H9 (cell line): ENCODE data around the gene FOXI1. TPM values are rescaled to one million over a fixed set of nuclear protein-coding genes. Genes with fewer than 3 reads are reported as not detected.

Experiments used
- DNase-seq: peaks from one replicate; pipeline ENCODE4 v3.0.0-alpha.2; 2017
- H2AFZ ChIP-seq: one replicate; pipeline ENCODE4 v1.6.1; 2013; ENCODE audit warnings: mild to moderate bottlenecking, low read length, control low read depth, moderate library complexity
- H2AK5ac ChIP-seq: 2 replicates; pipeline ENCODE4 v1.6.1; 2013; ENCODE audit warnings: low read length, control low read depth, mixed read lengths; ENCODE audit not compliant: insufficient read length
- H2BK120ac ChIP-seq: one replicate; pipeline ENCODE4 v1.6.1; 2013; ENCODE audit warnings: low read depth, mild to moderate bottlenecking, low read length, control low read depth, inconsistent platforms; ENCODE audit not compliant: poor library complexity, severe bottlenecking
- H2BK12ac ChIP-seq: 2 replicates; pipeline ENCODE4 v1.6.1; 2013; ENCODE audit warnings: low read length, control low read depth, mixed read lengths, low read depth; ENCODE audit not compliant: insufficient read length
- H2BK15ac ChIP-seq: 2 replicates; pipeline ENCODE4 v1.6.1; 2013; ENCODE audit warnings: low read depth, low read length, control low read depth
- H2BK20ac ChIP-seq: one replicate; pipeline ENCODE4 v1.6.1; 2013; ENCODE audit warnings: low read depth, mild to moderate bottlenecking, low read length, control low read depth, inconsistent platforms; ENCODE audit not compliant: poor library complexity, severe bottlenecking
- H2BK5ac ChIP-seq: 2 replicates; pipeline ENCODE4 v1.6.1; 2013; ENCODE audit warnings: low read length, control low read depth, mixed read lengths; ENCODE audit not compliant: insufficient read length
- H3K14ac ChIP-seq: 2 replicates; pipeline ENCODE4 v1.6.1; 2013; ENCODE audit warnings: low read length, control low read depth; ENCODE audit not compliant: insufficient read depth
- H3K18ac ChIP-seq: 2 replicates; pipeline ENCODE4 v1.6.1; 2013; ENCODE audit warnings: low read depth, mild to moderate bottlenecking, mixed read lengths, low read length, control low read depth; ENCODE audit not compliant: insufficient read length
- H3K23ac ChIP-seq: 2 replicates; pipeline ENCODE4 v1.6.1; 2013; ENCODE audit warnings: low read length, control low read depth, mixed read lengths, low read depth; ENCODE audit not compliant: insufficient read length
- H3K23me2 ChIP-seq: 2 replicates; pipeline ENCODE4 v1.6.1; 2013; ENCODE audit warnings: low read depth, mild to moderate bottlenecking, mixed read lengths, low read length, control low read depth; ENCODE audit not compliant: insufficient read length, poor library complexity, severe bottlenecking
- H3K27ac ChIP-seq: 2 replicates; pipeline ENCODE4 v1.5.1; 2013; ENCODE audit warnings: low read length, control low read depth, mixed read lengths, low read depth; ENCODE audit not compliant: insufficient read length
- H3K27me3 ChIP-seq: 2 replicates; pipeline ENCODE4 v1.6.1; 2013; ENCODE audit warnings: low read length, control low read depth, inconsistent platforms; ENCODE audit not compliant: insufficient read depth
- H3K4ac ChIP-seq: 2 replicates; pipeline ENCODE4 v1.6.1; 2013; ENCODE audit warnings: low read depth, mild to moderate bottlenecking, control low read depth, inconsistent platforms, low read length, moderate library complexity
- H3K4me1 ChIP-seq: 2 replicates; pipeline ENCODE4 v1.6.1; 2013; ENCODE audit warnings: low read length, control low read depth, inconsistent platforms; ENCODE audit not compliant: insufficient read depth
- H3K4me2 ChIP-seq: 2 replicates; pipeline ENCODE4 v1.6.1; 2013; ENCODE audit warnings: low read length, control low read depth, mixed read lengths; ENCODE audit not compliant: insufficient read length, insufficient read depth
- H3K56ac ChIP-seq: 2 replicates; pipeline ENCODE4 v1.6.1; 2013; ENCODE audit warnings: low read depth, mild to moderate bottlenecking, mixed read lengths, low read length, control low read depth; ENCODE audit not compliant: insufficient read length
- H3K79me1 ChIP-seq: 2 replicates; pipeline ENCODE4 v1.6.1; 2013; ENCODE audit warnings: low read depth, mild to moderate bottlenecking, moderate library complexity, low read length, control low read depth, inconsistent platforms; ENCODE audit not compliant: insufficient read depth, poor library complexity, severe bottlenecking
- H3K79me2 ChIP-seq: 2 replicates; pipeline ENCODE4 v1.6.1; 2013; ENCODE audit warnings: low read length, control low read depth, inconsistent platforms; ENCODE audit not compliant: insufficient read depth
- H3K9ac ChIP-seq: 2 replicates; pipeline ENCODE4 v1.6.1; 2013; ENCODE audit warnings: low read length, control low read depth, mixed read lengths; ENCODE audit not compliant: insufficient read length; ENCODE audit errors: extremely low read depth
- H3K9me3 ChIP-seq: one replicate; pipeline ENCODE4 v1.6.1; 2013; ENCODE audit warnings: low read depth, low read length, inconsistent platforms; ENCODE audit not compliant: control insufficient read depth
- H3T11ph ChIP-seq: one replicate; pipeline ENCODE4 v1.6.1; 2013; ENCODE audit warnings: mild to moderate bottlenecking, low read length, control low read depth, inconsistent platforms
- H4K20me1 ChIP-seq: one replicate; pipeline ENCODE4 v1.6.1; 2013; ENCODE audit not compliant: control insufficient read depth, insufficient read length, insufficient read depth
- H4K5ac ChIP-seq: 2 replicates; pipeline ENCODE4 v1.6.1; 2013; ENCODE audit warnings: low read depth, mild to moderate bottlenecking, mixed read lengths, low read length, control low read depth; ENCODE audit not compliant: insufficient read length
- H4K8ac ChIP-seq: replicated peaks from 2 replicates; pipeline ENCODE4 v1.6.1; 2013; ENCODE audit warnings: low read length, control low read depth, mixed read lengths, low read depth; ENCODE audit not compliant: insufficient read length
- H4K91ac ChIP-seq: 2 replicates; pipeline ENCODE4 v1.6.1; 2013; ENCODE audit warnings: low read depth, mild to moderate bottlenecking, moderate library complexity, mixed read lengths, low read length, control low read depth; ENCODE audit not compliant: insufficient read length
- H3K27ac Mint-ChIP-seq, 3 experiments: 2 replicates in 2 of 3; 3 replicates in 1 of 3; pipeline ENCODE4 v1.8.0; 2020 to 2021; ENCODE audit warnings: mixed read lengths in 3 of 3, mild to moderate bottlenecking in 1 of 3, moderate library complexity in 1 of 3
- H3K27me3 Mint-ChIP-seq: 2 replicates; pipeline ENCODE4 v1.8.0; 2021; ENCODE audit warnings: low read depth, mild to moderate bottlenecking, moderate library complexity, mixed read lengths
- H3K36me3 Mint-ChIP-seq, 3 experiments: 2 replicates in 2 of 3; 3 replicates in 1 of 3; pipeline ENCODE4 v1.8.0; 2020 to 2021; ENCODE audit warnings: low read depth in 3 of 3, mixed read lengths in 3 of 3; ENCODE audit not compliant: insufficient read depth in 1 of 3
- H3K4me1 Mint-ChIP-seq, 2 experiments: 2 replicates each; pipeline ENCODE4 v1.8.0; 2020; ENCODE audit warnings: mixed read lengths in 2 of 2
- H3K4me3 Mint-ChIP-seq, 2 experiments: 2 replicates in 1 of 2; 3 replicates in 1 of 2; pipeline ENCODE4 v1.8.0; 2020 to 2021; ENCODE audit warnings: mild to moderate bottlenecking in 2 of 2, mixed read lengths in 2 of 2, moderate library complexity in 1 of 2
- H3K9me3 Mint-ChIP-seq, 2 experiments: 2 replicates in 1 of 2; 3 replicates in 1 of 2; pipeline ENCODE4 v1.8.0; 2020; ENCODE audit warnings: mild to moderate bottlenecking in 2 of 2, mixed read lengths in 2 of 2, moderate library complexity in 1 of 2
- CTCF ChIP-seq: fragments of 200-600 bp; sonication (generic); conservative IDR thresholded peaks from 3 replicates; pipeline ENCODE4 v1.8.0; 2021; ENCODE audit warnings: antibody characterized with exemption, mild to moderate bottlenecking
- WGBS: extraction: QIAGEN DNeasy Blood & Tissue Kit; methylation state at CpG from one replicate; pipeline ENCODE4 v1.1.7; 2013; ENCODE audit warnings: missing lambda C conversion rate, low lambda C conversion rate, mixed read lengths; ENCODE audit not compliant: insufficient read length; ENCODE audit errors: extremely low coverage; 5-methylcytosine and 5-hydroxymethylcytosine counted together
- total RNA-seq: library from RNA; stranded (reverse); gene quantifications from 2 replicates; pipeline ENCODE4 v1.2.1, GENCODE V29; 2021

FOXI1 gene
- total RNA-seq, 1 experiment from 2014 or later, result not detected

GRCh38 chr5:170144286-170145023 is 38.8 kb downstream of the FOXI1 start:
- H2AK5ac ChIP-seq, result no peak overlapping the region
- H2BK15ac ChIP-seq, result no peak overlapping the region
- H4K8ac ChIP-seq, result no peak overlapping the region
- H4K20me1 ChIP-seq, result no peaks in the 10 kb centered on the region
- H3K79me2 ChIP-seq, result no peaks in the 10 kb centered on the region
- H3K14ac ChIP-seq, result no peak overlapping the region
- H3K9me3 Mint-ChIP-seq, result peaks cover 0 to 3% of the 10 kb centered on the region in 2 experiments; a peak in 1 of 5 replicates
- no peak overlapping the region for H3K27ac ChIP-seq
- no peak overlapping the region for H3K18ac ChIP-seq
- H3K23me2 ChIP-seq, result no peaks in the 10 kb centered on the region
- no peak overlapping the region for H2BK5ac ChIP-seq
- no peak overlapping the region for H3K27ac Mint-ChIP-seq
- H2BK12ac ChIP-seq, result no peak overlapping the region
- no peaks in the 10 kb centered on the region for H3K36me3 Mint-ChIP-seq
- TF ChIP-seq CTCF, result no peak
- no peaks in the 10 kb centered on the region for H3K79me1 ChIP-seq
- peaks cover 3 to 6% of the 10 kb centered on the region in 2 experiments; a peak in 2 of 4 replicates for H3K4me1 Mint-ChIP-seq
- DNase-seq, result no peak
- H3K4me1 ChIP-seq, result no peaks in the 10 kb centered on the region
- H3K27me3 ChIP-seq, result no peaks in the 10 kb centered on the region
- H3K9me3 ChIP-seq, result no peaks in the 10 kb centered on the region
- H4K91ac ChIP-seq, result no peak overlapping the region
- no peak overlapping the region for H3K4me3 Mint-ChIP-seq
- no CpG with 5 or more reads among the region's 11 CpGs for WGBS
- no peak overlapping the region for H3T11ph ChIP-seq
- no peak overlapping the region for H3K56ac ChIP-seq
- H3K27me3 Mint-ChIP-seq, result peaks cover 1% of the 10 kb centered on the region
- H3K23ac ChIP-seq, result no peak overlapping the region
- no peak overlapping the region for H3K4ac ChIP-seq
- no peak overlapping the region for H3K4me2 ChIP-seq
- H2BK120ac ChIP-seq, result no peak overlapping the region
- no peak overlapping the region for H3K9ac ChIP-seq
- no peak overlapping the region for H4K5ac ChIP-seq
- no peak overlapping the region for H2AFZ ChIP-seq
- no peak overlapping the region for H2BK20ac ChIP-seq
